Trophoblast cell (in vitro differentiated cells and primary cell): Measurements from ENCODE around the gene FAM114A1.

ENCODE experiments used
- DNase-seq, 2 donors: peaks; one replicate each; pipeline ENCODE4 v3.0.0-alpha.2; 2016
- H2AFZ ChIP-seq: 2 replicates; pipeline ENCODE4 v1.6.1; 2013; ENCODE audit warnings: low read length, moderate library complexity, mild to moderate bottlenecking; ENCODE audit not compliant: insufficient read depth, poor library complexity
- H2AK5ac ChIP-seq: 2 replicates; pipeline ENCODE4 v1.6.1; 2013; ENCODE audit warnings: mild to moderate bottlenecking, low read length
- H2BK120ac ChIP-seq: 2 replicates; pipeline ENCODE4 v1.6.1; 2013; ENCODE audit warnings: low read length, mild to moderate bottlenecking, moderate library complexity; ENCODE audit not compliant: insufficient read depth, poor library complexity
- H2BK12ac ChIP-seq: 2 replicates; pipeline ENCODE4 v1.6.1; 2013; ENCODE audit warnings: mild to moderate bottlenecking, low read length, moderate library complexity
- H2BK5ac ChIP-seq: 2 replicates; pipeline ENCODE4 v1.6.1; 2013; ENCODE audit warnings: low read length, low read depth, moderate library complexity, mild to moderate bottlenecking; ENCODE audit not compliant: poor library complexity
- H3K14ac ChIP-seq: 2 replicates; pipeline ENCODE4 v1.6.1; 2013; ENCODE audit warnings: mild to moderate bottlenecking, low read length
- H3K18ac ChIP-seq: 2 replicates; pipeline ENCODE4 v1.6.1; 2013; ENCODE audit warnings: mild to moderate bottlenecking, low read length
- H3K23ac ChIP-seq: 2 replicates; pipeline ENCODE4 v1.6.1; 2013; ENCODE audit warnings: low read length
- H3K27ac ChIP-seq: 2 replicates; pipeline ENCODE4 v1.5.1; 2013; ENCODE audit warnings: low read depth, mild to moderate bottlenecking, inconsistent platforms, low read length, moderate library complexity
- H3K27me3 ChIP-seq: 2 replicates; pipeline ENCODE4 v1.6.1; 2013; ENCODE audit warnings: inconsistent platforms, mild to moderate bottlenecking, low read length, moderate library complexity; ENCODE audit not compliant: insufficient read depth
- H3K36me3 ChIP-seq, 2 experiments: 1 replicate in 1 of 2; 2 replicates in 1 of 2; pipeline ENCODE4 v1.6.1; 2013; ENCODE audit warnings: low read length in 2 of 2, mild to moderate bottlenecking in 2 of 2, moderate library complexity in 1 of 2; ENCODE audit not compliant: insufficient read depth in 2 of 2, control insufficient read depth in 1 of 2
- H3K4ac ChIP-seq: 2 replicates; pipeline ENCODE4 v1.6.1; 2013; ENCODE audit warnings: low read depth, mild to moderate bottlenecking, low read length, moderate library complexity
- H3K4me1 ChIP-seq, 2 experiments: 1 replicate in 1 of 2; 2 replicates in 1 of 2; pipeline ENCODE4 v1.6.1; 2013; ENCODE audit warnings: low read length in 2 of 2, mild to moderate bottlenecking in 2 of 2, moderate library complexity in 1 of 2; ENCODE audit not compliant: insufficient read depth in 2 of 2, control insufficient read depth in 1 of 2
- H3K4me2 ChIP-seq: 2 replicates; pipeline ENCODE4 v1.6.1; 2013; ENCODE audit warnings: inconsistent platforms, mild to moderate bottlenecking, low read length, moderate library complexity
- H3K4me3 ChIP-seq: 2 replicates; pipeline ENCODE4 v1.5.1; 2013; ENCODE audit warnings: mild to moderate bottlenecking, low read depth, low read length, inconsistent platforms
- H3K79me1 ChIP-seq: one replicate; pipeline ENCODE4 v1.6.1; 2013; ENCODE audit warnings: low read length
- H3K79me2 ChIP-seq: 2 replicates; pipeline ENCODE4 v1.6.1; 2013; ENCODE audit warnings: low read length, mild to moderate bottlenecking; ENCODE audit not compliant: control insufficient read depth, insufficient read depth, poor library complexity
- H3K9ac ChIP-seq: 2 replicates; pipeline ENCODE4 v1.6.1; 2013; ENCODE audit warnings: mild to moderate bottlenecking, low read length
- H3K9me3 ChIP-seq: 2 replicates; pipeline ENCODE4 v1.6.1; 2013; ENCODE audit warnings: low read depth, mild to moderate bottlenecking, control low read depth, inconsistent platforms, low read length; ENCODE audit not compliant: insufficient read depth
- H4K12ac ChIP-seq: 2 replicates; pipeline ENCODE4 v1.6.1; 2013; ENCODE audit warnings: low read depth, mild to moderate bottlenecking, low read length, moderate library complexity
- H4K8ac ChIP-seq: 2 replicates; pipeline ENCODE4 v1.6.1; 2013; ENCODE audit warnings: low read depth, mild to moderate bottlenecking, low read length, moderate library complexity
- H4K91ac ChIP-seq: one replicate; pipeline ENCODE4 v1.6.1; 2013; ENCODE audit warnings: low read depth, mild to moderate bottlenecking, low read length, moderate library complexity
- WGBS: extraction: QIAGEN DNeasy Blood & Tissue Kit; methylation state at CpG from one replicate; pipeline ENCODE4 v1.1.7; 2013; ENCODE audit warnings: missing lambda C conversion rate; ENCODE audit not compliant: insufficient read length, insufficient coverage; ENCODE audit errors: extremely low coverage; 5-methylcytosine and 5-hydroxymethylcytosine counted together

FAM114A1 gene

GRCh38 chr4:38865445-38865844 is 2.2 kb upstream of the FAM114A1 start:
- Histone ChIP-seq H3K9ac (no peak overlapping the region), H4K8ac (no peak overlapping the region), H2AFZ (no peak overlapping the region), H2BK12ac (no peak overlapping the region), H3K4ac (no peak overlapping the region), H3K27me3 (no peaks in the 10 kb centered on the region), H3K9me3 (no peaks in the 10 kb centered on the region), H3K27ac (no peak overlapping the region), H3K4me2 (no peak overlapping the region), H3K36me3 (peaks cover 4% of the 10 kb centered on the region in 2 experiments), H4K91ac (no peak overlapping the region), H2BK120ac (no peak overlapping the region), H3K18ac (no peak overlapping the region), H3K79me2 (peaks cover 8% of the 10 kb centered on the region), H4K12ac (no peak overlapping the region), H3K23ac (no peak overlapping the region), H2AK5ac (no peak overlapping the region), H3K79me1 (peaks cover 11% of the 10 kb centered on the region), H3K14ac (no peak overlapping the region), H2BK5ac (no peak overlapping the region), H3K4me3 (no peak overlapping the region), H3K4me1 (peaks cover 3% of the 10 kb centered on the region in 2 experiments)
- no CpG with 5 or more reads among the region's 6 CpGs for WGBS
- DNase-seq, result no peak

DNA sequence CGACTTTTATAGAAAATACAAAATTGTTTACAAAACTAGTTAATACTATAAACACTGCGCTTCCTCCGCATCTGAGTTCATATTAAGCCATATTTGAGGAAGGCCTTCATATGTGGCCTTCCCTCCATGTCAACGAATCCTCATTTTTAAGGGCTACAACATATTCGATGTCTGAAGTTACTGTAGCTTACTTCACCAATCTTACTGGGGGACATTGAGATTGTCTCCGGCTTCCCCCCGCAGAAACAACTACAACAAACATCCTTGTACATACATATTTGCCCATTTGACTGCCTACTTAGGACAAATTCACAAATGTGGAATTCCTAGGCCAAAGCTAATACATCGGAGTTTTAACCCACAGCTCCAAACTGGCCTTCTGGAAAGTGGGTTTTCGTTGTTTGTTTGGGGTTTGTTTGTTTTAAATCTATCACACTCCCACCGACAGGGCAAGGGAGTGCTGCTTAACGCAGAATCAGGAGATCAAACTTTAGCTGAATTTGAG is 581 bp upstream of the FAM114A1 start:
- H3K4ac ChIP-seq, result peak overlapping the region; percentile 52
- peak overlapping the region; percentile 89 for H3K9ac ChIP-seq
- peak overlapping the region; percentile 71 for H2AFZ ChIP-seq
- peak overlapping the region; percentile 85 for H2BK120ac ChIP-seq
- peak overlapping the region; percentile 66 for H4K91ac ChIP-seq
- no peaks in the 10 kb centered on the region for H3K27me3 ChIP-seq
- H3K27ac ChIP-seq, result peak overlapping the region; percentile 77
- peaks cover 4 to 10% of the 10 kb centered on the region in 2 experiments for H3K36me3 ChIP-seq
- peak overlapping the region; percentile 21 for H3K23ac ChIP-seq
- WGBS, result no CpG with 5 or more reads among the region's 11 CpGs
- H3K4me3 ChIP-seq, result peak overlapping the region; percentile 63
- DNase-seq, result no peak
- peak overlapping the region; percentile 61 for H4K8ac ChIP-seq
- no peak overlapping the region for H2AK5ac ChIP-seq
- peak overlapping the region; percentile 16 for H2BK5ac ChIP-seq
- H3K79me2 ChIP-seq, result peaks cover 8% of the 10 kb centered on the region
- H2BK12ac ChIP-seq, result peak overlapping the region; percentile 54
- peak overlapping the region; percentile 85 for H4K12ac ChIP-seq
- H3K18ac ChIP-seq, result peak overlapping the region; percentile 51
- H3K14ac ChIP-seq, result peak overlapping the region; percentile 67
- H3K9me3 ChIP-seq, result no peaks in the 10 kb centered on the region
- H3K79me1 ChIP-seq, result peaks cover 11% of the 10 kb centered on the region
- peaks cover 3% of the 10 kb centered on the region in 2 experiments for H3K4me1 ChIP-seq
- peak overlapping the region; percentile 80 for H3K4me2 ChIP-seq

DNA sequence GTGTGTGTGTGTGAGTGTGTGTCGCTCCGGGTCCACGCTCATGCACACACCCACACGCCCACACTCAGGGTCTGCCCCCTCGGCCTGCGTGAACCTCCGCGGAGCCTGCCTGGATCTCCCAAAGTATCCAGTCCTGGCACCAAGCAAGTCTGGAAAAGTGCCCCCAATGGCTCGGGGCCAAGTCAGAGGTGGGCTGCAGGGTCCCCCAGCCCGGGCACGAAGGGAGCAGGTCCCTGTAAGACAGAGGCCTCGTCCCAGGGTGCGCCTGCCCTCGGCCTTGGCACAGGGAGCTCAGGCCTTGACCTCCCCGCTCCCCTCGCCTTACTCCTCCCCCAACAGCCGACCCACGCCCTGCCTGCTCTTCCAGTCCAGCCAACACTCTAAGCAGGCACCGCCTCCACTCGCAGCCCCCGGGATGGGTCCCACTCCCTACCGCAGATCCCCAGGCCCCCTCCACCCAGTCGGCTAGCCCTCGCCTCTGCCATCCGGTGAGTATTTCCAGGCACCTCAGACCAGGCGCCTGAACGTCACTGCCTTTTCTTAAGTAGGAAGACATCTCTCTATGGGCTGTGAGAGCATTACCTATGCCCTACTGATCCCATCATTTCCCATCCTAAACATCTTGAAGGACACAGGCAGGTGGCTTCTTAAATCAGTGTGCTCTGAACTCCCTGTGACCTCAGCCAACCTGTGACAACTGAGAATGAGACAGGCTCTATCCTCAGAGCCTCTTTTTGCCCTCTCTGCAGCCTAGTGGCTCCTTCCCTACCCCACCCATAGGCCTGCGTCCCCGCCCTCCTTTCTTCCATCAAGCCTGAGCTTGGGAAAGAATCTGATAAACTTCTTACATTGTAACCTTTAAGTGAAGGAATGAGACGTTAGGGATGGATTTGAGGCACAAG is 704 bp downstream of the FAM114A1 start:
- H3K4me3 ChIP-seq, result peak overlapping the region; percentile 95
- H3K27me3 ChIP-seq, result no peaks in the 10 kb centered on the region
- H3K79me1 ChIP-seq, result peaks cover 11% of the 10 kb centered on the region
- H2BK5ac ChIP-seq, result peak overlapping the region; percentile 68
- H4K91ac ChIP-seq, result peak overlapping the region; percentile 94
- no peaks in the 10 kb centered on the region for H3K9me3 ChIP-seq
- H3K4me1 ChIP-seq, result peaks cover 3% of the 10 kb centered on the region in 2 experiments
- peak overlapping the region; percentile 93 for H3K27ac ChIP-seq
- peak overlapping the region; percentile 99 for H3K18ac ChIP-seq
- H2AFZ ChIP-seq, result peak overlapping the region; percentile 80
- no peak overlapping the region for H3K23ac ChIP-seq
- peak in 1 of 2 donors; percentile 35 for DNase-seq
- peak overlapping the region; percentile 98 for H3K9ac ChIP-seq
- peak overlapping the region; percentile 93 for H4K8ac ChIP-seq
- H3K4ac ChIP-seq, result peak overlapping the region; percentile 91
- H2AK5ac ChIP-seq, result peak overlapping the region; percentile 70
- H2BK12ac ChIP-seq, result peak overlapping the region; percentile 5
- H4K12ac ChIP-seq, result peak overlapping the region; percentile 86
- H3K4me2 ChIP-seq, result peak overlapping the region; percentile 80
- H2BK120ac ChIP-seq, result peak overlapping the region; percentile 75
- no CpG with 5 or more reads among the region's 30 CpGs for WGBS
- peak overlapping the region; percentile 96 for H3K14ac ChIP-seq
- peaks cover 4 to 12% of the 10 kb centered on the region in 2 experiments for H3K36me3 ChIP-seq
- peaks cover 8% of the 10 kb centered on the region for H3K79me2 ChIP-seq

GRCh38 chr4:38869511-38869910 is 1.9 kb downstream of the FAM114A1 start:
- Histone ChIP-seq H3K27ac (no peak overlapping the region), H2AK5ac (no peak overlapping the region), H3K4me3 (no peak overlapping the region), H3K79me1 (peaks cover 11% of the 10 kb centered on the region), H4K91ac (no peak overlapping the region), H3K18ac (no peak overlapping the region), H3K9me3 (no peaks in the 10 kb centered on the region), H2BK5ac (no peak overlapping the region), H3K4me2 (no peak overlapping the region), H3K4me1 (peaks cover 3% of the 10 kb centered on the region in 2 experiments), H3K4ac (no peak overlapping the region), H2BK120ac (no peak overlapping the region), H3K27me3 (no peaks in the 10 kb centered on the region), H4K8ac (no peak overlapping the region), H2AFZ (no peak overlapping the region), H3K36me3 (peaks cover 4 to 12% of the 10 kb centered on the region in 2 experiments), H2BK12ac (no peak overlapping the region), H3K9ac (no peak overlapping the region), H3K14ac (no peak overlapping the region), H4K12ac (no peak overlapping the region), H3K23ac (no peak overlapping the region), H3K79me2 (peaks cover 8% of the 10 kb centered on the region)
- no CpG with 5 or more reads among the region's 2 CpGs for WGBS
- DNase-seq, result no peak
